Neuronal stem cell (in vitro differentiated cells): ENCODE data around the gene ASIP.
A peak's percentile ranks its signal among the peaks of the same experiment; 100 is the strongest.

Experiments
- DNase-seq: peaks from one replicate; pipeline ENCODE4 v3.0.0-alpha.2; 2013; ENCODE audit warnings: low spot score
- H2AFZ ChIP-seq: one replicate; pipeline ENCODE4 v1.6.1; 2013; ENCODE audit warnings: mild to moderate bottlenecking, low read length, inconsistent platforms
- H2AK5ac ChIP-seq: 2 replicates; pipeline ENCODE4 v1.6.1; 2013; ENCODE audit warnings: low read depth, mild to moderate bottlenecking, inconsistent platforms, low read length, moderate library complexity, mixed read lengths
- H2BK120ac ChIP-seq: 2 replicates; pipeline ENCODE4 v1.6.1; 2013; ENCODE audit warnings: low read depth, mild to moderate bottlenecking, inconsistent platforms, low read length, moderate library complexity, mixed read lengths
- H2BK12ac ChIP-seq: one replicate; pipeline ENCODE4 v1.6.1; 2013; ENCODE audit warnings: low read length, inconsistent platforms
- H2BK15ac ChIP-seq: 2 replicates; pipeline ENCODE4 v1.6.1; 2013; ENCODE audit warnings: mild to moderate bottlenecking, low read length, inconsistent platforms, mixed read lengths
- H2BK5ac ChIP-seq: one replicate; pipeline ENCODE4 v1.6.1; 2013; ENCODE audit warnings: inconsistent platforms, mild to moderate bottlenecking, low read length, moderate library complexity
- H3K14ac ChIP-seq: one replicate; pipeline ENCODE4 v1.6.1; 2013; ENCODE audit warnings: low read length, inconsistent platforms
- H3K18ac ChIP-seq: 2 replicates; pipeline ENCODE4 v1.6.1; 2013; ENCODE audit warnings: low read length, inconsistent platforms
- H3K23ac ChIP-seq: 2 replicates; pipeline ENCODE4 v1.6.1; 2013; ENCODE audit warnings: low read depth, mild to moderate bottlenecking, mixed read lengths, low read length, inconsistent platforms; ENCODE audit not compliant: poor library complexity
- H3K27ac ChIP-seq: replicated peaks from 3 replicates; pipeline ENCODE4 v1.5.1; 2013; ENCODE audit warnings: low read length, inconsistent platforms
- H3K27me3 ChIP-seq, 3 experiments: 2 replicates each; pipeline ENCODE4 v1.6.1; 2013; ENCODE audit warnings: low read length in 3 of 3, mild to moderate bottlenecking in 2 of 3, inconsistent platforms in 1 of 3, low read depth in 1 of 3, mixed read lengths in 1 of 3, moderate library complexity in 1 of 3; ENCODE audit not compliant: control insufficient read depth in 3 of 3, insufficient read depth in 3 of 3
- H3K36me3 ChIP-seq, 2 donors: replicated peaks in 1 of 2; 2 replicates each; pipeline ENCODE4 v1.6.1; 2013; ENCODE audit warnings: low read length in 2 of 2; ENCODE audit not compliant: control insufficient read depth in 2 of 2, insufficient read depth in 2 of 2
- H3K4ac ChIP-seq: 2 replicates; pipeline ENCODE4 v1.6.1; 2013; ENCODE audit warnings: inconsistent platforms, mild to moderate bottlenecking, low read length, moderate library complexity
- H3K4me1 ChIP-seq, 2 donors: 1 replicate in 1 of 2; 2 replicates in 1 of 2; pipeline ENCODE4 v1.6.1; 2013; ENCODE audit warnings: low read length in 2 of 2, low read depth in 1 of 2; ENCODE audit not compliant: control insufficient read depth in 2 of 2, insufficient read depth in 1 of 2
- H3K4me2 ChIP-seq: one replicate; pipeline ENCODE4 v1.6.1; 2013; ENCODE audit warnings: mild to moderate bottlenecking, low read length, inconsistent platforms; ENCODE audit not compliant: insufficient read depth, poor library complexity, severe bottlenecking
- H3K4me3 ChIP-seq, 2 donors: 2 replicates each; pipeline ENCODE4 v1.5.1; 2013; ENCODE audit warnings: low read length in 2 of 2, mild to moderate bottlenecking in 2 of 2, inconsistent platforms in 1 of 2, moderate library complexity in 1 of 2
- H3K79me1 ChIP-seq: one replicate; pipeline ENCODE4 v1.6.1; 2013; ENCODE audit warnings: low read depth, mild to moderate bottlenecking, inconsistent platforms, low read length, moderate library complexity
- H3K9ac ChIP-seq: one replicate; pipeline ENCODE4 v1.6.1; 2013; ENCODE audit warnings: mild to moderate bottlenecking, low read depth, low read length, inconsistent platforms; ENCODE audit not compliant: poor library complexity
- H3K9me3 ChIP-seq, 2 donors: replicated peaks in 1 of 2; 2 replicates each; pipeline versions ENCODE3 to v1.6.1; 2013; ENCODE audit warnings: low read length in 2 of 2, mild to moderate bottlenecking in 2 of 2, inconsistent platforms in 1 of 2, low read depth in 1 of 2, mixed read lengths in 1 of 2, moderate library complexity in 1 of 2; ENCODE audit not compliant: control insufficient read depth in 2 of 2, insufficient read depth in 1 of 2
- H4K8ac ChIP-seq: one replicate; pipeline ENCODE4 v1.6.1; 2013; ENCODE audit warnings: low read depth, mild to moderate bottlenecking, inconsistent platforms, low read length, moderate library complexity
- H4K91ac ChIP-seq: one replicate; pipeline ENCODE4 v1.6.1; 2013; ENCODE audit warnings: low read length, low read depth, mild to moderate bottlenecking, inconsistent platforms; ENCODE audit not compliant: poor library complexity
- WGBS, 2 donors: extraction: QIAGEN DNeasy Blood & Tissue Kit; methylation state at CpG; one replicate each; pipeline ENCODE4 v1.1.7; 2013; ENCODE audit warnings: missing lambda C conversion rate in 2 of 2, mixed read lengths in 1 of 2; ENCODE audit not compliant: insufficient read length in 2 of 2, insufficient replicate concordance in 1 of 2; ENCODE audit errors: extremely low coverage in 2 of 2; 5-methylcytosine and 5-hydroxymethylcytosine counted together

The ASIP gene

DNA sequence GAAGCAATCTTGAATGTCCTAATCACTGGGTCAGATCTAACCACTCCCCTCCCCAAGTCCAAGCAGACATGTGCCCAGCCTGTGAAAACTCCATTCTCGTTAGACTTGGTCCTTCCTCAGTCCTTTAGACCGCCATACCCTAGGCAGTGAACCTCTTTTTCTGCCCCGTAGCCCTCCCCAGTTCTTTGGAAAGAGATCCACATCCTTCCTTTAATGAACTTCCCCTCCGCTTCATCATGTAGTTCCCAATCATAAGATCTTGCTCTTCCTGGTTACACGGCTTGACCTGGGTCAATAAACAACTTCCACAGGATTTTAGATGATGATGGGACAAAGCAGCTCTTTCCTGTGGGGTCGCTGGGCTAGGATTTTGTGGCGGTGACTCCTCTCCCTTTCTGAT, 52.4 kb downstream of the ASIP start:
- no peak overlapping the region for H3K4me2 ChIP-seq
- H3K9ac ChIP-seq: no peak overlapping the region
- H3K27ac ChIP-seq: no peak overlapping the region
- no peak overlapping the region for H2AFZ ChIP-seq
- no peak overlapping the region for H4K8ac ChIP-seq
- no peaks in the 10 kb centered on the region for H3K4me1 ChIP-seq
- H3K36me3 ChIP-seq: peaks cover 43 to 83% of the 10 kb centered on the region in 2 donors
- H2BK120ac ChIP-seq: no peak overlapping the region
- no peak overlapping the region for H4K91ac ChIP-seq
- H2AK5ac ChIP-seq: no peak overlapping the region
- no peak overlapping the region for H2BK15ac ChIP-seq
- peaks cover 2% of the 10 kb centered on the region for H3K79me1 ChIP-seq
- H3K27me3 ChIP-seq: no peaks in the 10 kb centered on the region
- H2BK5ac ChIP-seq: no peak overlapping the region
- H2BK12ac ChIP-seq: no peak overlapping the region
- no peaks in the 10 kb centered on the region for H3K9me3 ChIP-seq
- no peak overlapping the region for H3K14ac ChIP-seq
- H3K18ac ChIP-seq: no peak overlapping the region
- DNase-seq: no peak
- no peak overlapping the region for H3K4me3 ChIP-seq
- H3K4ac ChIP-seq: no peak overlapping the region
- H3K23ac ChIP-seq: no peak overlapping the region
- WGBS, 2 donors: no CpG with 5 or more reads among the region's 7 CpGs

DNA sequence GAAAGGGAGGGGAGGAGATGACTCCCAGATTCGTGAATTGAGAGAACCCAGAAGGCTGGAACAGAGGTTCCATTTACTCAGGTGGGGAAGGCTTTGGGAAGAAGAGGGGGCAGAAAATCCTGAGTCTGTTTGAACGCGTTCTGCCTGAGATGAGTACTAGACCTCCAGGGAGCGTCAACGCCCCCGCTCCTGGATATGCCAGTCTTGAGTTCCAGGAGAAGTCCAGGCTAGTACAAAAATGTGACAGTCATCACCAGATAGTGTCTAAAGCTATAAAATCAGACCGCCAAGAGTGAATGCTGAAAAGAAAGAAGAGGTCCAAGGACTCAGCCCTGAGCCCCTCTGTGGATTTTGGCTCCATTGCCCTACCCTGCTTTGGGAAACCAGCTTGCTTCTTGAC, 53.3 kb downstream of the ASIP start:
- H2BK15ac ChIP-seq: no peak overlapping the region
- no peaks in the 10 kb centered on the region for H3K27me3 ChIP-seq
- H3K18ac ChIP-seq: no peak overlapping the region
- DNase-seq: no peak
- H4K8ac ChIP-seq: no peak overlapping the region
- no peak overlapping the region for H3K9ac ChIP-seq
- H2BK12ac ChIP-seq: no peak overlapping the region
- no peak overlapping the region for H3K4me3 ChIP-seq
- no peak overlapping the region for H3K4me2 ChIP-seq
- no peak overlapping the region for H2AK5ac ChIP-seq
- peaks cover 41 to 87% of the 10 kb centered on the region in 2 donors for H3K36me3 ChIP-seq
- H3K14ac ChIP-seq: no peak overlapping the region
- H2AFZ ChIP-seq: no peak overlapping the region
- no peak overlapping the region for H2BK120ac ChIP-seq
- WGBS, 2 donors: no CpG with 5 or more reads among the region's 7 CpGs
- no peak overlapping the region for H3K23ac ChIP-seq
- H3K27ac ChIP-seq: no peak overlapping the region
- no peak overlapping the region for H2BK5ac ChIP-seq
- H3K4ac ChIP-seq: no peak overlapping the region
- no peaks in the 10 kb centered on the region for H3K4me1 ChIP-seq
- H4K91ac ChIP-seq: no peak overlapping the region
- H3K9me3 ChIP-seq: peaks cover 0 to 2% of the 10 kb centered on the region in 2 donors
- peaks cover 7% of the 10 kb centered on the region for H3K79me1 ChIP-seq

DNA sequence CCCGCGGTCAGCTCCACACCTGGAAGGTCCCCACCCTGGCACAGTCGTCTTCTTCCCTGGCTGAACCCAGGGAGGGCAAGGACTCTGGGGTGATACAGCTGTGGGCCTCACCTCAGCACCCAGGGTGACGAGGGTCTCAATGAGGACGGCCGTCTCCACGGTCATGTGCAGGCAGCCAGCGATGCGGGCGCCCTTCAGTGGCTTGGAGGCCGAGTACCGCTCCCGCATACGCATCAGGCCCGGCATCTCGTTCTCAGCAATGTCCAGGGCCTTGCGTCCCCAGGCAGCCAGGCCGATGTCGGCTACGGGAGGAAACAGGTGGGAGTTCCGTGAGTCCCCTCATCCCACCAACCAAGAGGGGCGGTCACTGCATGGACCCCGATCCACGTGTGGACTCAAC, 54.1 kb downstream of the ASIP start:
- Histone ChIP-seq H2AK5ac (no peak overlapping the region), H3K4me2 (no peak overlapping the region), H3K79me1 (peaks cover 7% of the 10 kb centered on the region), H2BK120ac (no peak overlapping the region), H3K27me3 (no peaks in the 10 kb centered on the region), H3K14ac (no peak overlapping the region), H3K36me3 (peaks cover 36 to 86% of the 10 kb centered on the region in 2 donors), H3K9me3 (peaks cover 1 to 3% of the 10 kb centered on the region in 2 donors), H3K4me3 (peak overlapping the region in 1 of 2 donors; percentile 22), H3K4ac (no peak overlapping the region), H3K9ac (no peak overlapping the region), H3K27ac (no peak overlapping the region), H2BK5ac (no peak overlapping the region), H2BK12ac (no peak overlapping the region), H2AFZ (no peak overlapping the region), H3K4me1 (no peaks in the 10 kb centered on the region), H3K18ac (no peak overlapping the region), H4K91ac (no peak overlapping the region), H4K8ac (no peak overlapping the region), H2BK15ac (no peak overlapping the region), H3K23ac (peak overlapping the region; percentile 20)
- WGBS, 2 donors: no CpG with 5 or more reads among the region's 24 CpGs
- no peak for DNase-seq

DNA sequence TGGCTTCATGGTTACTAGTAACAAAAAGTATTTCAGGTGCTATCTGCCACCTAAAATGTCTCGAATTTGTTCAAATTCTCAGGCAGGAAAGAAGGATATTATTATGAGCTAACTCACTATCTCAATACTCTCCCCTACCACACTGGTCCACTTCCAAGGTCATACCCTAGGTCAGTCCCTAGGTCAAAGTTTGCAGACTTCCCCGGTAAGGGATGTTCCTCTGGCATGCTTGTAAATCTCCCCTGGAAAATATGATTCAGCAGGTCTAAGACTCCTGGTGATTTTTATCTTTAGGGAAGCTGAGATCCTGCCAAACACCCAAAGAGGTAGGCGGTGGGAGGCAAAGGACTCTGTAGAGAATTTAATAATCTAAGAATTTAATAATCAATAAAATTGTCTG, 55.2 kb downstream of the ASIP start:
- WGBS, 2 donors: no CpG with 5 or more reads among the region's 3 CpGs
- Histone ChIP-seq H4K91ac (no peak overlapping the region), H2AFZ (no peak overlapping the region), H2BK5ac (no peak overlapping the region), H2BK15ac (no peak overlapping the region), H3K14ac (no peak overlapping the region), H3K23ac (no peak overlapping the region), H2BK12ac (no peak overlapping the region), H3K79me1 (peaks cover 9% of the 10 kb centered on the region), H3K4me2 (no peak overlapping the region), H3K27ac (no peak overlapping the region), H3K36me3 (peaks cover 26 to 84% of the 10 kb centered on the region in 2 donors), H2BK120ac (no peak overlapping the region), H3K9me3 (peaks cover 2 to 3% of the 10 kb centered on the region in 2 donors), H3K4me3 (no peak overlapping the region), H3K4me1 (peaks cover 1 to 6% of the 10 kb centered on the region in 2 donors), H2AK5ac (no peak overlapping the region), H3K9ac (no peak overlapping the region), H3K18ac (no peak overlapping the region), H3K27me3 (no peaks in the 10 kb centered on the region), H4K8ac (no peak overlapping the region), H3K4ac (no peak overlapping the region)
- no peak for DNase-seq
